Activated CD8-positive, alpha-beta memory T cell treated with anti-CD3 and anti-CD28 coated beads for 1 hour (primary cell): ENCODE measurements around the gene ADGRA1.
"Not testable (repeated sequence)": the region's sequence is repeated elsewhere in the genome, so short reads cannot be mapped to it uniquely, and the experiment has no call there.

ENCODE experiments used
- DNase-seq, 2 donors: peaks; one replicate each; pipeline ENCODE4 v3.0.0-alpha.2; 2020; ENCODE audit warnings: low read depth in 1 of 2; ENCODE audit errors: extremely low read depth in 1 of 2

The ADGRA1 gene

GRCh38 chr10:133141144-133141957 is 53.6 kb downstream of the ADGRA1 start:
- DNase-seq, result no peak

GRCh38 chr10:133141958-133142340 is 54.2 kb downstream of the ADGRA1 start:
- no peak for DNase-seq

- DNase-seq, result no peak
These were observed 54.9 kb downstream of the ADGRA1 start for GRCh38 chr10:133142523-133143199.

- no peak for DNase-seq
These were observed 55.4 kb downstream of the ADGRA1 start for GRCh38 chr10:133143200-133143533.

- DNase-seq, result no peak
These were observed 55.8 kb downstream of the ADGRA1 start for GRCh38 chr10:133143546-133143945.

- no peak for DNase-seq
These were observed 57.0 kb downstream of the ADGRA1 start for GRCh38 chr10:133144771-133145170.

- no peak for DNase-seq
These were observed 62.5 kb downstream of the ADGRA1 start for GRCh38 chr10:133150226-133150625.

- DNase-seq, result no peak
These were observed 62.9 kb downstream of the ADGRA1 start for GRCh38 chr10:133150656-133151055.

- not testable (repeated sequence) for DNase-seq
These were observed 63.3 kb downstream of the ADGRA1 start for GRCh38 chr10:133151071-133151470.

GRCh38 chr10:133151543-133151972 is 63.8 kb downstream of the ADGRA1 start:
- DNase-seq, result no peak

GRCh38 chr10:133154411-133154810 is 66.7 kb downstream of the ADGRA1 start:
- no peak for DNase-seq

GRCh38 chr10:133154996-133155778 is 67.5 kb downstream of the ADGRA1 start:
- DNase-seq, result no peak

GRCh38 chr10:133156674-133157579 is 69.2 kb downstream of the ADGRA1 start:
- no peak for DNase-seq

GRCh38 chr10:133157662-133158436 is 70.1 kb downstream of the ADGRA1 start:
- DNase-seq, result no peak

GRCh38 chr10:133158437-133158755 is 70.7 kb downstream of the ADGRA1 start:
- DNase-seq, result no peak

- no peak for DNase-seq
These were observed 71.3 kb downstream of the ADGRA1 start for GRCh38 chr10:133158756-133159610.

- DNase-seq, result no peak
These were observed 71.9 kb downstream of the ADGRA1 start for GRCh38 chr10:133159611-133159949.

GRCh38 chr10:133159950-133160825 is 72.5 kb downstream of the ADGRA1 start, which contains the start of gene KNDC1:
Gene KNDC1 (plus strand): TSS chr10:133160219. CDS start chr10:133160468, 249 bp downstream.
- no peak for DNase-seq
